HepG2 (cell line): ENCODE data around the gene TXLNA. TPM values are rescaled to one million over a fixed set of nuclear protein-coding genes. Genes with fewer than 3 reads are reported as not detected.
"Not testable (repeated sequence)": the region's sequence is repeated elsewhere in the genome, so short reads cannot be mapped to it uniquely, and the experiment has no call there.

Source experiments
- ATAC-seq: fragments of 200-7000 bp; cut with Tn5 transposase; 3 replicates; pipeline ENCODE4 v1.9.1; 2020; ENCODE audit warnings: mild to moderate bottlenecking, moderate library complexity
- BruUV-seq: library from RNA; stranded (reverse); fragments of 400-500 nt; replicated peaks from 2 replicates; lab custom pipeline; 2021; lab: Mats Ljungman, UMichigan
- CTCF ChIA-PET: fragments of 300-600 bp; formaldehyde crosslinking; extraction: SDS; loops from one replicate; lab custom pipeline; 2021; ENCODE audit warnings: low total read pairs, inconsistent platforms, low intra/inter-chr PET ratio; lab: Yijun Ruan, JAX
- POLR2A ChIA-PET: fragments of 350-600 bp; sonication (Branson Sonifier 250); formaldehyde crosslinking; loops from one replicate; lab custom pipeline; 2020; ENCODE audit warnings: antibody characterized with exemption, inconsistent platforms; lab: Yijun Ruan, JAX
- DNase-seq: peaks from one replicate; pipeline ENCODE4 v3.0.0-alpha.2; 2015; ENCODE audit warnings: low spot score
- FAIRE-seq: peaks from 3 replicates; lab custom pipeline; 2011; peaks lifted over from hg19 to GRCh38; lab: Jason Lieb, UNC
- H2AFZ ChIP-seq: one replicate; pipeline ENCODE4 v1.6.1; 2011; ENCODE audit warnings: low read length, inconsistent platforms
- H3K27ac ChIP-seq: fragments of 300-600 bp; 3 replicates; pipeline ENCODE4 v1.8.0; 2011; ENCODE audit warnings: mixed run types, mild to moderate bottlenecking, mixed read lengths, low read length, inconsistent platforms; ENCODE audit not compliant: insufficient read depth; ENCODE audit errors: extremely low read length
- H3K27me3 ChIP-seq, 2 experiments: fragments of 200-600 bp in 1 of 2; 2 replicates in 1 of 2; 3 replicates in 1 of 2; pipeline versions ENCODE4 v1.6.0 to v1.8.0; 2011; ENCODE audit warnings: low read length in 2 of 2, mild to moderate bottlenecking in 2 of 2, moderate library complexity in 2 of 2, inconsistent platforms in 1 of 2; ENCODE audit not compliant: insufficient read depth in 2 of 2, control insufficient read depth in 1 of 2
- H3K36me3 ChIP-seq, 2 experiments: fragments of 200-600 bp in 1 of 2; replicated peaks in 1 of 2; 2 replicates in 1 of 2; 3 replicates in 1 of 2; pipeline versions ENCODE4 v1.5.1 to v1.8.0; 2011; ENCODE audit warnings: low read length in 2 of 2, inconsistent platforms in 1 of 2; ENCODE audit not compliant: insufficient read depth in 2 of 2, control insufficient read depth in 1 of 2
- H3K4me1 ChIP-seq: 2 replicates; pipeline ENCODE4 v1.5.1; 2012; ENCODE audit warnings: low read length, inconsistent platforms; ENCODE audit not compliant: insufficient read depth
- H3K4me2 ChIP-seq: 2 replicates; pipeline ENCODE4 v1.6.0; 2011; ENCODE audit warnings: low read depth, low read length, inconsistent platforms
- H3K4me3 ChIP-seq, 3 experiments: fragments of 200-600 bp in 1 of 3; sonication (generic), shearing (Covaris generic) in 1 of 3; replicated peaks in 1 of 3; 2 replicates each; pipeline ENCODE4 v1.5.1; 2011 to 2016; ENCODE audit warnings: low read length in 3 of 3, inconsistent platforms in 2 of 3, low read depth in 2 of 3, mild to moderate bottlenecking in 2 of 3, control low read depth in 1 of 3, mixed read lengths in 1 of 3; ENCODE audit not compliant: insufficient read depth in 1 of 3
- H3K79me2 ChIP-seq: one replicate; pipeline ENCODE4 v1.6.1; 2011; ENCODE audit warnings: low read length, inconsistent platforms; ENCODE audit not compliant: insufficient read depth
- H3K9ac ChIP-seq: 2 replicates; pipeline ENCODE4 v1.6.0; 2011; ENCODE audit warnings: mild to moderate bottlenecking, low read depth, low read length, inconsistent platforms; ENCODE audit not compliant: insufficient read depth
- H3K9me3 ChIP-seq: 2 replicates; pipeline ENCODE4 v1.5.1; 2012; ENCODE audit warnings: mild to moderate bottlenecking, low read length
- H4K20me1 ChIP-seq: 2 replicates; pipeline ENCODE4 v1.6.0; 2011; ENCODE audit warnings: inconsistent platforms, mild to moderate bottlenecking, low read length, moderate library complexity; ENCODE audit not compliant: insufficient read depth
- ARID4A ChIP-seq: sonication (generic); formaldehyde crosslinking; IDR thresholded peaks from 2 replicates; pipeline ENCODE4 v1.5.0; 2020; ENCODE audit warnings: mild to moderate bottlenecking, missing genetic modification reagents, borderline replicate concordance
- ASH2L ChIP-seq: fragments of 300-600, 200-600 bp; sonication (generic); IDR thresholded peaks from 2 replicates; pipeline ENCODE4 v1.7.0; 2017; ENCODE audit warnings: low read depth, mild to moderate bottlenecking, moderate library complexity, mixed read lengths, low read length; ENCODE audit not compliant: insufficient read length
- BCLAF1 ChIP-seq: fragments of 450-650 bp; IDR thresholded peaks from 2 replicates; pipeline ENCODE4 v1.6.1; 2017; ENCODE audit warnings: mild to moderate bottlenecking
- RBM22 ChIP-seq: fragments of 200-400 bp; formaldehyde crosslinking; optimal IDR thresholded peaks from 2 replicates; pipeline ENCODE3; 2017; ENCODE audit warnings: mild to moderate bottlenecking, low read length, moderate library complexity
- SP2 ChIP-seq: sonication (generic); formaldehyde crosslinking; IDR thresholded peaks from 2 replicates; pipeline ENCODE4 v1.5.1; 2020; ENCODE audit warnings: mild to moderate bottlenecking, missing genetic modification reagents
- TBX3 ChIP-seq: fragments of 450-650 bp; IDR thresholded peaks from 2 replicates; pipeline ENCODE4 v1.6.1; 2017; ENCODE audit warnings: antibody characterized with exemption, mild to moderate bottlenecking, inconsistent platforms, borderline replicate concordance
- U2AF1 ChIP-seq: fragments of 200-400 bp; formaldehyde crosslinking; optimal IDR thresholded peaks from 2 replicates; pipeline ENCODE3; 2017; ENCODE audit warnings: mild to moderate bottlenecking, low read depth, low read length
- ZNF317 ChIP-seq: sonication (generic); formaldehyde crosslinking; IDR thresholded peaks from 2 replicates; pipeline ENCODE4 v1.5.0; 2020; ENCODE audit warnings: mild to moderate bottlenecking, missing genetic modification reagents
- ZNF33B ChIP-seq: sonication (generic); formaldehyde crosslinking; IDR thresholded peaks from 2 replicates; pipeline ENCODE4 v1.5.1; 2020; ENCODE audit warnings: mild to moderate bottlenecking, missing genetic modification reagents
- ZNF674 ChIP-seq: sonication (generic); formaldehyde crosslinking; IDR thresholded peaks from 2 replicates; pipeline ENCODE4 v1.5.0; 2020; ENCODE audit warnings: low read depth, mild to moderate bottlenecking, missing genetic modification reagents
- ZNF770 ChIP-seq: sonication (generic); formaldehyde crosslinking; IDR thresholded peaks from 2 replicates; pipeline ENCODE4 v1.5.0; 2020; ENCODE audit warnings: mild to moderate bottlenecking, missing genetic modification reagents
- WGBS: methylation state at CpG from one replicate; pipeline ENCODE4 v1.1.6; 2017; ENCODE audit warnings: low lambda C conversion rate; 5-methylcytosine and 5-hydroxymethylcytosine counted together
- in situ Hi-C: cut with HindIII; loops from 2 replicates; pipeline ENCODE4 v1.10.0; 2017; ENCODE audit warnings: low pct_unique_long_range_greater_than_20kb; ENCODE audit not compliant: extremely low pct_ligation_motif_present
- intact Hi-C: fragments of 100-400 bp; cut with micrococcal nuclease; formaldehyde crosslinking; loops from one replicate; pipeline ENCODE4 v1.10.0; 2022; ENCODE audit not compliant: unreplicated experiment
- polyA plus RNA-seq, 8 experiments: library from polyadenylated mRNA; depleted of rRNA in 3 of 8; stranded (reverse) in 7 of 8; unstranded in 1 of 8; fragments of >200 nt; fragmentation: Illumina TruSeq in 4 of 8; extraction: Trizol in 4 of 8; gene quantifications; 2 replicates each; pipeline versions ENCODE4 v1.2.1 to v1.2.3, GENCODE V29; 2011 to 2016; ENCODE audit warnings: low read depth in 4 of 8, missing spikeins in 1 of 8, mixed read lengths in 1 of 8; ENCODE audit not compliant: insufficient read depth in 1 of 8
- total RNA-seq, 5 experiments: library from RNA; depleted of rRNA; stranded (reverse); fragments of >200 nt; fragmentation: Illumina TruSeq; extraction: Trizol; gene quantifications; 2 replicates each; pipeline ENCODE4 v1.2.3, GENCODE V29; 2016; ENCODE audit warnings: low read depth in 1 of 5

Gene TXLNA
- total and polyA plus RNA-seq, 2 of the 13 experiments (the other 11 are each of a cell fraction or from before 2014, with no cell fraction given) = 29.6 to 67.8 TPM

GRCh38 chr1:32142446-32143301 is 36.8 kb upstream of the TXLNA start (continued):
- TF ChIP-seq ZNF770 (CRISPR knock-in tag) (peak; percentile 81; the same call in 1 of the 2 replicates), SP2 (no peak), BCLAF1 (no peak), ZNF33B (CRISPR knock-in tag) (no peak), ASH2L (peak; percentile 26), ARID4A (peak; percentile 63; the same call in 1 of the 2 replicates), RBM22 (peak; percentile 67), ZNF674 (CRISPR knock-in tag) (no peak), TBX3 (no peak), ZNF317 (CRISPR knock-in tag) (peak; percentile 86), U2AF1 (no peak)

GRCh38 chr1:32143302-32143695 is 36.2 kb upstream of the TXLNA start:
- intact Hi-C loops, H2AFZ ChIP-seq, ATAC-seq, H3K27me3 ChIP-seq, CTCF ChIA-PET, in situ Hi-C loops, H3K9me3 ChIP-seq, H3K36me3 ChIP-seq, DNase-seq, BruUV-seq, H3K4me3 ChIP-seq, H3K4me2 ChIP-seq, H3K9ac ChIP-seq, FAIRE-seq: not testable (repeated sequence)
- Histone ChIP-seq H3K4me1 (peaks cover 33% of the 10 kb centered on the region), H3K27ac (peak overlapping the region; percentile 59), H3K79me2 (peaks cover 87% of the 10 kb centered on the region), H4K20me1 (peaks cover 44% of the 10 kb centered on the region)
- POLR2A ChIA-PET = interaction anchor here (1.4 kb wide), 1 partner anchor 35 kb away, joined by 6 read pairs; the partner anchor contains the start of gene KPNA6
- 94% methylated on average over 4 of the region's 4 CpGs for WGBS
